Measurements from ENCODE around the gene TMEM72.

TMEM72 gene

DNA sequence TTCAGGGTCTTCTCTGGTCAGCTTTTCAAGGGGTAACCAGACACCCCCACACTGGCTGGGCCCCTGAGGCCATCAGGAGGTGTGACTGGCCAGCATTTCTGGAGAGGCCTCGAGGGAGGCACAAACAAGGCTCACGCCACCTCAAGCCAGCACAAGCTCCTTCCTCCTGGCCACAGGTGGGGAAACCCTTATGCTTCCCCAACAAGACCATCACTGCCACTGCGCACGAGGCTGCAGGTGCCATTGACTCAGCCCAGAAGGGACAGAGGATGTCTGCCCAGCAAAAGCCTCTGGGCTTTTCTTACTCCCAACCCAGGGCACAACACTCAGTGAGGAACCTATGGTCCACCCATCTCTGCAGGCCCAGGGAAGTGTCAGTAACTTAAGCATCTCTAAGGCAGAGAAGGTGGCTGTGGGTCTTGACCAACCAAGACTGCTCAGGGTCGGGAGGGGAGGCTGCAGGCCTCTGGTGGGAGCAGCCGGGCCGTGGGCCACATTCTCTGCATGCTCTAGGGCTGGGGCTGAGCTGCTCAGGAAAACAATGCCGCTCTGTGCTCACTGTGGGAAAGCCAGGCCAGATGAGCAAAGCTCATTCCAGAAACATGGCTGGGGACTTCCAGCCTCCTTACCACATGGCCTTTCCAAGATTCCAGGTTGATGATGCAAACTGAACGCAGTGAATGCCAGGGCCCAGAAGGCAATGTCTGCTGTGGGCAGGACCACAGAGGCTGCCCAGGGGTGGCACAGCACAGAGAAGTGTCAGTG is 24.2 kb downstream of the TMEM72 start:
- DNase-seq, result no peak

DNA sequence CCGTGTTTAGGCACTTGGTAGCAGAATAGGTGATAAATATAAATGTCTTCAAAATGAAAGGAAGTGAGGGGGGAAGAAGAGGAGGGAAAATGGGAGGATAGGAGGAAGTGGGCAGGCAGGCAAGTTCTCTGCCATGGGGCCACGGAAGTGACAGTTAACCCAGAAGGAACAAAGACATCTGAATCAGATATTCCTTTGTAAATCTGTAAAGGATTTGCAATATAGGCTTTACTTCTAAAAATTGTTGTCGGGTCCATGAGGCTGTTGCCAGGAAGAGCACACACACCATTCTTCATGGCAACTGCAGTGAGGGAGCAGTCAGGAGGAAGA is 24.8 kb downstream of the TMEM72 start:
- DNase-seq, result no peak

DNA sequence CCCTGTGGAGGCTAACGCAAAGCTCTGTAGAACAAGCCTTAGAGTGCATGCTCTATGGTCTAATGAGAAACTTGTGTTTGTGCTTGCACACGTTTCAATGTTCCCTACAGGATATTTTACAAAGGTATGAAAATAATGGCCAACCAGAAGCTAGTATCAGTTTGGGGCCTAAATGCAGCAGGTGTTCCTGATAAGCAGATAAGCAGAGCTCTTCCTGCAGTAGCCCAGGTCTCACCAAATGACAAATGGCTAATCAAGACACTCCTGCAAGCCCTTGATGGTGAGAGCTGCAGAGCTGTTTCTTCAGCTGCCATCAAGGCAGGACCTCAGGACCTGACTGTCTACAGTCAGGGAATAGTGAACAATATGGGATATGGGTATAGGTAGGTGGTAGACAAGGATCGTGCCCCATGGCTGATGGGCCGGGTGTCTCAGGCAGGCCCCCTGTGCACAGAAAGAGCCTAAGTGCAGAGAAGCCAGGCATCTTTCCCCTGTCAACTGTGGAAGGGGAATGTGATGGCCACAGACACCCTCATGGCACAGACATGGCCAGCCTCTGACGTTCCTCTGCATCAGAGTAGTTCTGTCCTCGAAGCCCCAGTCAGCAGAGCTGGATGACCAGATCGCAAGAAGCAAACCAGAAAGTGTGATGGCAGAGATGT is 25.3 kb downstream of the TMEM72 start:
- no peak for DNase-seq

DNA sequence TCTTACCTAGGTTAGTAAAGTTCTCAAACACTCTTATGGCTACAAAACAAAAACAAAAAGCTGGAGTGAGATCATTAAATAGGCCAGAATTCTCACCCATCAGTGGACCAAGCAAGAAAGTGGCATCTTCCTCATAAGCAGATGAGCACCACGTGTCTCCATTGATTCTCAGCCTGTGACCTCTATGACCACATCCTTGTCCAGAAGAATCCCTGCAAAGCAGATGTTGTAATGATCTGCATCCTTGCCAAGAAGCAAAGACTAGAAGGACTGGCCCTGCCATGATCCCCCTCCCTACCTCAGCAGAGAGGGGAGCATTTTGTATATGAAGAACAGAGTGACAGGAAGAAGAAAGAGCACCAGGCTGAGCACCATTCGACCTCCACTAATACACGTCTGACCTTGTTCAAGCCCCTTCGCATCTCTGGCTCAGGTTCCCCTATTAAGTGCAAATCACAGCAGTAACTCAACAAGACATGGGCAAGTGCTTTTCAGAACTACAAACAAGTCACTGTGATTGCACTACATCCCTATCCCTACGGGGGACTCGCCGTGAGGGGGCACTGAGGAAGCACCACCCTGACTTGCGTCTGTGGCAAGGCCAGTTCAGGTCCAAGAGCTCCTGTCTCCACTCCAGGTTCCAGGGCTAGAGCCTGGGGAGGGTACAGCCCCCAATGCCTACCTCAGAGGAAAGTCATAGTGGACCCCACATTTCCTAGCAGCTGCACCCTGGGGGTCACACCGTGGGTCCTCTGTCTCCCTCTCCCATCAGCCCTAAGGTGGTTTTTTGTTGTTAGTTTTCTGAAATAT is 26.3 kb downstream of the TMEM72 start:
- no peak for DNase-seq

DNA sequence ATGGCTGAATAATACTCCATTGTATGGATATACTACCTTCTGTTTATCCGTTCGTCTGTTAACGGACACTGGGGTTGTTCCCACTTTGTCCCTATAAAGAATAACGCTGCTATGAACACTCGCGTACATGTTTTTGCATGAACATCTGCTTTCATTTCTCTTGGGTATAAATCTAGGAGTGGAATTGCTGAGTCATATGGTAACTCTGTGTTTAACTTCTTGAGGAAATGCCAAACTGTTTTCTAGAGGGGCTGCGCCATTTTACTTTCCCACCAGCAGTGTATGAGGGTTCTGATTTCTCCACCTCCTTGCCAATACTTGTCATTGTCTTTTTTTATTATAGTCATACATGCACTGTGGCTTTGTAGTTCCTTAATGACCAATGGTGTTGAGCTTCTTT is 27.8 kb downstream of the TMEM72 start:
- no peak for DNase-seq

DNA sequence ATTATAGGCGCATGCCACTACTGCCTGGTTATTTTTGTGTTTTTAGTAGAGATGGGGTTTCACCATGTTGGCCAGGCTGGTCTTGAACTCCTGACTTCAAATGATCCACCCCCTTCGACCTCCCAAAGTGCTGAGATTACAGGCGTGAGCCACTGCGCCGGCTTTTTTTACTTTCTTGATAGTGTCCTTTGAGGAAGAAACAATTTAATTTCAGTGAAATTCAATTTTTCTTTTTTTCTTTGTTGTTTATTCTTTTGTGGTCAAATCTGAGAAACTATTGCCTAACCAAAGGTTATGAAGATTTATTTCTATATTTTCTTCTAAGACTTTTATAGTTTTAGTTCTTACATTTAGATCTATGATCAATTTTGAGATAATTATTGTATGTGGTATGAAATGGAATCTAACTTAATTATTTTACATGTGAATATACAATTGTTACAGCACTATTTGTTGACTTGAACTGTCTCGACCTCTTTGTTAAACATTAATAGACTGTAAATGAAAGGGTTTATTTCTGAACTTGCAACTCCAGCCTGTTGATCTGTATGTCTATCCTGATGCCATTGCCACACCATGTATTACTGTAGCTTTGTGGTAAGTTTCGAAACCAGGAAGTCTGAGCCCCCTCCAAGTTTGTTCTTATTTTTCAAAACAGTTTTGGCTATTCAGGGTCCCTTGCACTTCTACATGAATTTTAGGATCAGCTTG is 28.7 kb downstream of the TMEM72 start:
- no peak for DNase-seq

DNA sequence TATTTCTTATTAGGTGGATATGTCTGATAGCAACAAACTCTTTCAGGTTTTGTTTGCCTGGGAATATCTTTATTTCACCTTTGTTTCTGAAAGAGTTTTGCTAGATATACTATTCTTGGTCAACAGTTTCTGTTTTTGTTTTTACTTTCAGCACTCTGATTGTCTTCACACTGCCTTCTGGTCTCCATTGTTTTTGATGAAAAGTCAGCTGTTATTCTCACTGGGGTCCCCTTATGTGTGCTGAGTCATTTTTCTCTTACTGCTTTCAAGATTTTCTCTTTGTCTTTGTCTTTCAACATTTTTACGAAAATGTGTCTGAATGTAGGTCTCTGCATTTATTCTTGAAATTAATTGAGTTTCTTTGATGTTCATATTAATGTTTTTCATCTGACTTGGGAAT is 33.2 kb downstream of the TMEM72 start:
- no peak for DNase-seq

DNA sequence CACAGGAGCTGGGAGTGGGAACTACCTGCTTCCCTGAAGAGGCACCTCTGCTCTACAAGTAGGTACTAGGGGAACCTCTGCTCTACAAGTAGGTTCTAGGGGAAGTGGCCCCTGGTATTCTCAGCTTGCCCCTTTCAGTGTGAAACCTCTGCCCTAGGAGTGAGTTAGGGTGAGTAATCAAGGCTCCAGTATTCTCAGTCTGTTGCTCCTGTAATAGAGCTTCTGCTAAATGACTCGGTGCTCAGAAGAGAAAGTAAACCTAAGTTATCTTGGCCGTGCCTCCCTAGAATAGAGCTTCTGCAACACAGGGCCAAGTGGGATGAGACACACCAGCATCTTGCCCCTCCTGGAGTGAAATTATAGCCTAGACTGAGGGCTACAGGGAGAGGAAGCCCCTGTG is 35.1 kb downstream of the TMEM72 start:
- no peak for DNase-seq

DNA sequence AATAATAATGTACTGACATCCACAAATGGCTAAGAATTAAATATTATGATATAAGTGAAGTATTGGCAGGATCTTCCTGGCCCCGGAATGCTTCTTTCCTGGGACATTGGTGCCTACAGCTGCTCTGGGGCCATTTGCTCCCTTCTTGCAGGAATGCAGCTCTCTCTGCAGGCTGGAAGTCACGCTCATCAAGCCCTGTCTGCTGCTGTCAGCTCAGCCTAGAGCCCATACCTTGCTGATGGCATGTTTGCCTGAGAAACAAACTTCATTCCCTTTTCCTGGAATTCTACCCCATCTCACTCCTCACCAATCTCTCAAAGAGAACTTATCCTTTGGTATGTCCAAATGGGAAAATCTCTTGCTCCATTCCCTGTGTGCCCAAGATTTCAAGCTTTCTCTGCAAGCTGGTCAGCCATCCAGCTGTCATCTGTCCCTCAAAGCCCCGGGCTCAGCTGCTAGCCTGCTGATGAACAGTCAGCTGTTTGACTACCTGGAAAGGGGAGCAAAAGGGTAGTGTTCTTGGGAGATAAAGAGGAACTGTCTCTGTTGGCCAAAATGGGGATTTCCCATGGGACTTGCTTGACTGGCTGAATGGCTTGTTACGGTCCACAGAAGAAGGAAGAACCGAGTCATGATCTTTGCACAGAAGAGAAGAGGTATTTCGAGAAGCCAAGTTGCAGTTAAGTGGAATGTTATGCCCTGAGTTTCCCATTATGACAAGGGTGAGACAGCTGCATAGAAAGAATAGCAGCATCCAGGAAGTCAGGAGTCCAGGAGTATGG is 36.4 kb downstream of the TMEM72 start:
- no peak for DNase-seq

DNA sequence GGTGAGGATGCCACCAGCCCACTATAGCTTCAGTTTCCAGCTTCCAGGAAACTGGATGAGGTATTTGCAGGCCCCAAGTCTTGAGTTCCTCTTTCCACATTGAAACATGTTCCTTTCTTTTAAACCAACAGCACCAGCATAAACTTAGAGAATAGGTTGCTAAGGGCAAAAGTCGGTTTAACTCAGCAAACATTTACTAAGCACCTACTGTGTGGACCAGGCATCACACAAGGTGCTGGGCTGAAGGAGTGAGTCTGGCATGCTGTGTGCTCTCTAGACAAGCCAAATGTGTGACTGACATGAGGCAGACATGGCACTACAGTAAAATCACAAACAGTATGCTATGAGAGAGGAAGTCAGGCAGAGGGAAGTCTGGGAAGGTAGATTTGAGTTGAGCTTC is 37.5 kb downstream of the TMEM72 start:
- DNase-seq, result no peak

DNA sequence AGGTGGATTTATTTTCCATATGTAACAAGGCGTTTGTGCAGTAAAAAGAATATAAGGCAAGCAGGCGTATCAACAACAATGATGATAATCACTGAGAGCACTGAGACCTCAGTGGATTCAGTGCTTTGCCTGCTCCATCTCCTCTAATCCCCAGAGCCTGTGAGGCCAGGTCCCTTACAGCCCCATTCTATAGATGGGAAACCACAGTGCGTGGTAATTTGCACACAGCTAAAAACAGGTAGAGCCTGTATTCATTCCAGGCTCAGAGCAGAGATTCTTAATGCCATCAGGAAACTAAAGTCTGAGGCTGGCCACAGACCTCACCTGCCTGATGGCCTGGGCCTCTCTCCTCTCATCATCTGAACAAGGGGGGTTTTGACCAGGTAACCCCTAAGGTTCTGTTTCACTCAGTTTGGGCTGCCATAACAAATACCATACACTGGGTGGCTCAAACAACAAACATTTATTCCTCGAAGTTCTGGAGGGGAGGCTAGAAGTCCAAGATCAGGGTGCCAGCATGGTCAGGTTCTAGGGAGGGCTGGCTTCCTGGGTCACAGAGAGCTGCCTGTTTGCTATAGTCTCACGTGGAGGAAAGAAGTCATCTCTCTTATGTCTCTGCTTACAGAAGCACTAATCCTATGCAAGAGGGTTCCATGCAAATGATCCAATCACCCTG is 38.1 kb downstream of the TMEM72 start:
- DNase-seq, result no peak

DNA sequence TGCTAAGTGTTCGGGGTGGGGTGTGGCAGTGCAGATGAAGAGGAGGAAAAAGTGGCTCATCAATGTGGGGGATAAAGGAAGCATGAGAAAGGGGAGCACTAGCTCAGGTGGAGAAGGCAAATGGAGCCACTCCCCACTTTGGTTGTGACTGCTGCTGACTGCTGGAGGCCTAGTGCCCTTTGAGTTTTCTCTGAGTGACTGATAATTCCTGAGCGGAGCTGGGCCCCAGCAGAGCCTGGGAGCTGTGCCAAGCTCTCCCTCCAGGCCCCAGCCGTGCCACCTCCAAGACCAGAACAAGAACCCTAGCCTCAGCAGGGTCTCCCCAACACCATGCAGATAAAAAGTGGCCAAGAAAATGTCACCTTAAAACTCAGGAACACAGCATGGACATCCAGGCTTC is 38.8 kb downstream of the TMEM72 start:
- DNase-seq, result no peak

DNA sequence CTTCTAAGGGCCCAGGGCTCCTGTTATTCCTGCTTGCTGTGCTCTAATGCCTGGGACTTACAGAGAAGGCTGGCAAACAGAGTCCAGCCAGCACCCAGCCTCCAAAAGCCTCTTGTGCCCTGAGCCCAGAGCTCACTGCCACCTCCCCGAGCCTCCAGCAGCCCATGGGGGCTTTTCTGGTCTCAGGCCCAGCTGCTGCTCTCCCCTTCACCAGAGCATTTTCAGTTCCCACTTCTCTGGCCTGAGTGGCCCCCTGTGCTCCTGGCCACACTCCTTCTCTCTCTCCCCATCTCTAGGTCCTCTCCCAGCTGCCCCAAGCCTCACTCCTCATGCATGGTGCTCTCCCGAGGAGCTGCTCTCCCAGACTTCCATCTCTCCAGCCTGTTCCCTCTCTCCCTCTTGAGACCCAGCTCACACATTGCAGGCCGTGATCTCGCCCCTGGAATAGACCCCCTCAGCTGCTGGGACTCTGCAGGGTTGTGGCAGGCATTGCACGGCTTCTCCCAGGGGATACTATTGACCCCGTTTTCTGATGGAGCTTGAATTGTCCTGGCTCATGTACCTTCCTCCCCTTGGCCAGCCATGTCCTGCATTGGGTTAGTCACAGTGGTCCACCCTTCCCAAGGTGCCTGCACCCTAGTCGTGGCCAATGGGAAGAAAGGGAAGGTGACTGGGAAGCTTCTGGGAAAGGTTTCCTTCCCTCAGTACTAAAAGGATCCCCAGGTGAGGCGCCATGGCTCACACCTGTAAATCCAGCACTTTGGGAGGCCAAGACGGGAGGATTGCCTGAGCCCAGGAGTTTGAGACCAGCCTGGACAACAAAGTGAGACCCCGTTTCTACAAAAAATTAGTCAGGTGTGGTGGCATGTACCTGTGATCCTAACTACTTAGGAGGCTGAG is 39.4 kb downstream of the TMEM72 start:
- no peak for DNase-seq

DNA sequence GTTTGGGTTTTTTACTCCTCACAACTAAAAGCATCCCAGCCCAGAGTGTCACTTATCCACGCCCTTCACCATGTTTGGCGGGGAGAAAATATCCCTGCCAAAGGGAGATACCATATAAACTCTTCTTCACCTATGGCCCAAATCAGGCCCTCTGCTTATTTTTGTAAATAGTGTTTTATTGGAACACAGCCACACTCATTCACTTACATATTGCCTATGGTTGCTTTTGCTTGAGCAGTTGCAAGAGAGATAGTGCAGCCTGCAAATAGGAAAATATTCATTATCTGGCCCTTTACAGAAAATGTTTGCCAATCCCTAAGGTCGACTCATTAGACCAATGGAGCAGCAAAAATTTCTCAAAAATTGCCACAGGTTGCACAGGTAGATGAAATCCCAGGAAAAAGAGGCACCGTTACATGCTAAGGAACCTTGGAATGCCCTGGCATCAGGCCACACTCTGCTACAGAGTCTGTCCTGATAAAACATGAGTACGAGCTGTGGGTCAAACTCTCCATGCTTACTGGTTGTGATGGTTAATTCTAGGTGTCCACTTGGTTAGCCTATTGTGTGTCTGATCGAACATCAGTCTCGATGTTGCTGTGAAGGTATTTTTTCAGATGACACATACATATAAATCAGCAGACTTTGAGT is 40.6 kb downstream of the TMEM72 start:
- DNase-seq, result no peak

DNA sequence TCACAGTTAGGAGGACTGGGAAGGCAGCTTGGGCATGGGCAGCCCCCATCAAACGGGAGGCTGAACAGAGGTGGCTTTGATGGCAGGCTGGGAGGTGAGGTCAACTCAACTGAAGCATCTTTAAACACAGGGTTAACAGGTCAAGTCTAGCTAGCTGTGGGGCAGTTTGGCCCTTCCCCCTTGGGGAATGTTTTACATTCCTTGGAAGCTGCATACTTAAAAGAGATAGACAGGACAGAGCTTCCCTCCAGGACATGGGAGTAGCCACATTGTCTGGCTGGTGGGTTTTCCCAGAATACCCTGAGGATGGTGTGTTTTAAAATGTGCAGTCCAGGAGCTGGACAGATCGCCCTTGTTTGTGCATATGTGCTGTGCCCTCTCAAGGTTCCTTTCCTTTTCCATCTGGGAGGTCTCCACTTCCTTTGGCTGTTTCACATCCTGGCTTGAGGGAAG is 41.7 kb downstream of the TMEM72 start:
- DNase-seq, result no peak

DNA sequence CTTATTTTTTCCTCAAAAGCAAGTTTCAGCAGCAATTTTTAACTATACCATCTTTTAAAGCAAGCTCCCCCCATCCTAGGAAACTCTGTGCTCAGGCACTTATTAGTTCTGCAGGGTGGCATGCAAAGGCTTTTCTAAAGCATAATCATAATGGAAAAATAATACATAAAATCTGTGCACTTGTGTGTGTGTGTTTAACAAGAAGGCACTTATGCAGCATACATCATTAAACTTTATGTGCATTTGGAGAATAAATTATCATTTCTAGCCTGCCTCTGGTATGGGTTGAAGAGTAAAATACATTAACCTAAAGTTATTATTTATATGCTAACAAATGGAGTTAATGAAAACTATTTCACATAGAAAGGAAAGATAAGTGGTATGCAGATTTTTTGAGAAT is 42.9 kb downstream of the TMEM72 start:
- DNase-seq, result no peak

DNA sequence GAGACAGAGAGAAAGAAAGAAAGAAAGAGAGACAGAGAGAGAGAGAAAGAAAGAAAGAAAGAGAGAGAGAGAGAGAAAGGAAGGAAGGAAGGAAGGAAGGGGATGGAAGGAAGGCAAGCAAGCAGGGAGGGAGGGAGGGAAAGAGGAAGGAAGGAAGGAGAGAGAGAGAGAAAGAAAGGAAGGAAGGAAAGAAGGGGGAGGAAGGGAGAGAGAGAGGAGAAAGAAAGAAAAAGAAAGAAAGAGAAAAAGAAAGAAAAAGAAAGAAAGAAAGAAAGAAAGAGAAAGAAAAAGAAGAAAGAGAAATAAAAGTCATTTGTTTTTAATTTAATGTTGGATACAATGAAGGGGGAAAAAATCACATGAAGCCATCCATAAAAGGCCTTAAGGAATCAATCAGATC is 43.8 kb downstream of the TMEM72 start:
- DNase-seq, result no peak

DNA sequence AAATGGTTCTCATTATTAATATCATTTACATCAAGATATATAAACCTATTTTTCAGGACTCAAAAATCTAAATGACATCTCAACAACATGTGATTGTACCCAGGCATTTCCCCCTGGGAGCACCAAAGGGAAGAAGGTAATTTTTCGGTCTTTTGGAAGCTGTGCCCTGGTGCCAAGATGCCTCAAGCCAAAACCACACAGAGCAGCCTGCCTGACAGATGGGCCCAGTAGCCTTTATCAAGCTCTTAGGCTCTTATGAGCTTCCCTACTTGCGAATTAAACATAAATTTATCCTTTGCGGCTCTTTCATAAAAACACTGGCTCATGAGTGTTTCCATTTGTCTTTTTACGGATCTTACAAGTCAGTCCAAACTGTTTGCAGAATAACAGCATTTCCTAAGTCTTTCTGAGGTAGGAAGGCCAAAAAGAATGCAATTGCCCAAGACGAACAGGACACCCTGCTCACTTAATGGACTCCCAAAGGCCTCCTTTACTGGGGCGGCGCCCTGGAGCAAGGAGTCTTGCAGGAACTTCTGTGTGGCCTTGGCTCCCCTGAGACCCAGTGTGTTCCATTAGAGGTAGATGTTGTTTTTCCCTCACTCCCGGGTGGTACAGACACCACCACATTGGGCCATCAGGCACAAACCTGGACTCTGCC is 44.4 kb downstream of the TMEM72 start:
- no peak for DNase-seq

DNA sequence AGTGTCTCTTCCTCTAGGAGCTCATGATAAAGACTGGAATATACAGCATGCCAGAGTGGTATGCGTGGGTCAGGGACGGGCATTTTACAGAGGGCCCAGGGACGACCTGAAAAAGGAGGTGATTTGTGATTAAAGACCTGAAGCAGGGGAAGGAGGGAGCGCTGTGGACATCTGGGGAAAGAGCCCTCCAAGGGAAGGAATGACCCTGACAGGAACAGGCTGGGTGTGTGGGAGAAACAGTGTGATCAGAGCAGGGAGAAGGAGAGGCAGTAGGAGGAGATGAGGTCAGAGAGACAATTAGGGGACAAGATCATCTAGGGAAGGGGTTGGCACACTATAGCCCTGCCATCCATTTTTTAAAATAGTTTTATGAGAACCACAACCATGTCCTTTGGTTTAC is 45.1 kb downstream of the TMEM72 start:
- no peak for DNase-seq

All from SHP77 (cell line).